Liver (tissue), 2 donors: Measurements from ENCODE around the gene SLC6A8.

Experiments used
- CTCF ChIP-seq: fragments of 150-350 bp; IDR thresholded peaks from 2 replicates; pipeline ENCODE4 v1.5.1; 2017; ENCODE audit warnings: improper control_type of control experiment, low read depth, low read length; ENCODE audit not compliant: missing input control
- YY1 ChIP-seq: IDR thresholded peaks from 2 replicates; pipeline ENCODE4 v1.6.1; 2016; ENCODE audit warnings: antibody characterized with exemption, mild to moderate bottlenecking
- donor health status: healthy.

- TF ChIP-seq CTCF = no peak
- TF ChIP-seq YY1 = no peak
These were observed 46.1 kb upstream of the SLC6A8 start for GRCh38 chrX:153641627-153642026.
